Esophagus squamous epithelium (tissue), 5 donors: Measurements from ENCODE around the gene PLXNB2. TPM values are rescaled to one million over a fixed set of nuclear protein-coding genes. Genes with fewer than 3 reads are reported as not detected.

ENCODE experiments used
- DNase-seq: peaks from one replicate; lab custom pipeline; 2025; lab: John Stamatoyannopoulos, UW
- H3K27ac ChIP-seq, 4 donors: fragments of 200-600 bp; sonication (generic); one replicate each; pipeline ENCODE4 v1.5.1; 2016 to 2019; ENCODE audit warnings: mild to moderate bottlenecking in 1 of 4
- H3K27me3 ChIP-seq, 4 donors: fragments of 200-600 bp; sonication (generic); 1 replicate in 3 of 4; 2 replicates in 1 of 4; pipeline versions ENCODE4 v1.5.1 to v1.6.0; 2017 to 2021; ENCODE audit warnings: antibody characterized with exemption in 1 of 4
- H3K36me3 ChIP-seq, 3 donors: fragments of 200-600 bp; sonication (generic); one replicate each; pipeline ENCODE4 v1.5.1; 2016 to 2019
- H3K4me1 ChIP-seq, 3 donors: fragments of 200-600 bp; sonication (generic); one replicate each; pipeline ENCODE4 v1.5.1; 2017 to 2019
- H3K4me3 ChIP-seq, 4 donors: fragments of 200-600 bp; sonication (generic); 1 replicate in 3 of 4; 2 replicates in 1 of 4; pipeline ENCODE4 v1.5.1; 2016 to 2019; ENCODE audit warnings: mild to moderate bottlenecking in 2 of 4, moderate library complexity in 1 of 4
- H3K9me3 ChIP-seq, 3 donors: fragments of 200-600 bp; sonication (generic); one replicate each; pipeline ENCODE4 v1.5.1; 2016 to 2019
- CTCF ChIP-seq, 6 experiments: fragments of 450-650 bp in 4 of 6; fragments of 200-600 bp in 2 of 6; sonication (generic) in 2 of 6; IDR thresholded peaks; one replicate each; pipeline ENCODE4 v1.5.1; 2016 to 2019; ENCODE audit warnings: antibody characterized with exemption in 6 of 6, mild to moderate bottlenecking in 4 of 6, moderate library complexity in 4 of 6
- POLR2A ChIP-seq, 4 donors: fragments of 450-650 bp; IDR thresholded peaks; one replicate each; pipeline ENCODE4 v1.6.1; 2017; ENCODE audit warnings: antibody characterized with exemption in 4 of 4, mild to moderate bottlenecking in 4 of 4, moderate library complexity in 3 of 4
- WGBS, 2 donors: methylation state at CpG; one replicate each; pipeline ENCODE4 v1.1.5; 2018; 5-methylcytosine and 5-hydroxymethylcytosine counted together
- intact Hi-C: fragments of 100-400 bp; cut with DNase I; formaldehyde crosslinking; loops from one replicate; pipeline ENCODE4 v1.15.0; 2022
- total RNA-seq, 4 donors: library from RNA; depleted of rRNA; stranded (reverse); fragments of >200 nt; gene quantifications; one replicate each; pipeline ENCODE4 v1.1.0, GENCODE V29; 2016
- donor health status: DM: yes; HTN: yes; CAD: no.

The PLXNB2 gene
- total RNA-seq, 4 donors from 2014 or later = 80.9 to 231 (median 129) TPM

- no peaks in the 10 kb centered on the region for H3K27me3 ChIP-seq
- peak overlapping the region; percentile 94 to 97 (median 96) for H3K27ac ChIP-seq
- DNase-seq = no peak
These were observed 6.7 kb downstream of the PLXNB2 start for GRCh38 chr22:50300620-50301257.

GRCh38 chr22:50299785-50300619 is 7.4 kb downstream of the PLXNB2 start:
- TF ChIP-seq POLR2A (IDR thresholded peaks at IDR 0.05) = no peak
- no peak for TF ChIP-seq CTCF (IDR thresholded peaks at IDR 0.05)
- Histone ChIP-seq H3K27ac (peak overlapping the region; percentile 94 to 97 (median 96)), H3K36me3 (peaks cover 0 to 3% (median 0%) of the 10 kb centered on the region in 3 donors), H3K4me3 (peak overlapping the region; percentile 20 to 65 (median 42)), H3K4me1 (peaks cover 78 to 100% (median 85%) of the 10 kb centered on the region in 3 donors), H3K9me3 (no peaks in the 10 kb centered on the region), H3K27me3 (no peaks in the 10 kb centered on the region)
- intact Hi-C loops = no loop called here
- no peak for DNase-seq
- 27% methylated on average over 3 of the region's 93 CpGs; no CpG with 5 or more reads in 1 of the 2 donors for WGBS, 2 donors

More at GRCh38 chr22:50300620-50301257, 6.7 kb downstream of the PLXNB2 start:
- Histone ChIP-seq H3K9me3 (no peaks in the 10 kb centered on the region), H3K36me3 (no peaks in the 10 kb centered on the region), H3K4me3 (peak overlapping the region in 3 of 4 donors; percentile 37 to 65 (median 46)), H3K4me1 (peaks cover 86 to 100% (median 92%) of the 10 kb centered on the region in 3 donors)
- TF ChIP-seq CTCF (IDR thresholded peaks at IDR 0.05) (no peak), POLR2A (IDR thresholded peaks at IDR 0.05) (no peak)
- intact Hi-C loops = no loop called here
- WGBS, 2 donors = 66 to 78% methylated on average over 4 to 9 of the region's 14 CpGs

GRCh38 chr22:50298937-50299784 is 8.3 kb downstream of the PLXNB2 start:
- peak overlapping the region; percentile 20 to 65 (median 42) for H3K4me3 ChIP-seq
- intact Hi-C loops = no loop called here
- no peak for TF ChIP-seq POLR2A (IDR thresholded peaks at IDR 0.05)
- TF ChIP-seq CTCF (IDR thresholded peaks at IDR 0.05) = no peak
- WGBS, 2 donors = 74% methylated on average over 5 of the region's 59 CpGs; no CpG with 5 or more reads in 1 of the 2 donors
- H3K4me1 ChIP-seq = peaks cover 78 to 100% (median 85%) of the 10 kb centered on the region in 3 donors
- peak overlapping the region; percentile 94 to 97 (median 96) for H3K27ac ChIP-seq
- H3K9me3 ChIP-seq = no peaks in the 10 kb centered on the region
- no peaks in the 10 kb centered on the region for H3K27me3 ChIP-seq
- H3K36me3 ChIP-seq = peaks cover 0 to 12% (median 0%) of the 10 kb centered on the region in 3 donors
- DNase-seq = no peak

- no peak for TF ChIP-seq POLR2A (IDR thresholded peaks at IDR 0.05)
- no peak for TF ChIP-seq CTCF (IDR thresholded peaks at IDR 0.05)
- WGBS, 2 donors = 89 to 100% methylated on average over 2 of the region's 4 CpGs
- intact Hi-C loops = no loop called here
- Histone ChIP-seq H3K27ac (peak overlapping the region in 3 of 4 donors; percentile 94 to 97 (median 97)), H3K36me3 (peaks cover 0 to 16% (median 0%) of the 10 kb centered on the region in 3 donors), H3K4me1 (peaks cover 78 to 100% (median 85%) of the 10 kb centered on the region in 3 donors), H3K27me3 (no peaks in the 10 kb centered on the region), H3K9me3 (no peaks in the 10 kb centered on the region), H3K4me3 (no peak overlapping the region)
- DNase-seq = no peak
These were observed 9.2 kb downstream of the PLXNB2 start for GRCh38 chr22:50298266-50298637.
